ENCODE data around the gene DFFA.

- no peak for TF ChIP-seq POLR2A (IDR thresholded peaks at IDR 0.05)
- TF ChIP-seq, protein P1, sequence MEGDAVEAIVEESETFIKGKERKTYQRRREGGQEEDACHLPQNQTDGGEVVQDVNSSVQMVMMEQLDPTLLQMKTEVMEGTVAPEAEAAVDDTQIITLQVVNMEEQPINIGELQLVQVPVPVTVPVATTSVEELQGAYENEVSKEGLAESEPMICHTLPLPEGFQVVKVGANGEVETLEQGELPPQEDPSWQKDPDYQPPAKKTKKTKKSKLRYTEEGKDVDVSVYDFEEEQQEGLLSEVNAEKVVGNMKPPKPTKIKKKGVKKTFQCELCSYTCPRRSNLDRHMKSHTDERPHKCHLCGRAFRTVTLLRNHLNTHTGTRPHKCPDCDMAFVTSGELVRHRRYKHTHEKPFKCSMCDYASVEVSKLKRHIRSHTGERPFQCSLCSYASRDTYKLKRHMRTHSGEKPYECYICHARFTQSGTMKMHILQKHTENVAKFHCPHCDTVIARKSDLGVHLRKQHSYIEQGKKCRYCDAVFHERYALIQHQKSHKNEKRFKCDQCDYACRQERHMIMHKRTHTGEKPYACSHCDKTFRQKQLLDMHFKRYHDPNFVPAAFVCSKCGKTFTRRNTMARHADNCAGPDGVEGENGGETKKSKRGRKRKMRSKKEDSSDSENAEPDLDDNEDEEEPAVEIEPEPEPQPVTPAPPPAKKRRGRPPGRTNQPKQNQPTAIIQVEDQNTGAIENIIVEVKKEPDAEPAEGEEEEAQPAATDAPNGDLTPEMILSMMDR (IDR thresholded peaks at IDR 0.05) = no peak
- no peak for TF ChIP-seq POLR2AphosphoS5 (IDR thresholded peaks at IDR 0.05)
Observed at GRCh38 chr1:10498231-10498630, 25.9 kb upstream of the DFFA start.

Data from breast epithelium (tissue), 3 donors.